Epithelial cell of prostate (primary cell): Measurements from ENCODE around the gene ARMC9.
"Not testable (repeated sequence)": the region's sequence is repeated elsewhere in the genome, so short reads cannot be mapped to it uniquely, and the experiment has no call there.

ENCODE experiments used
- DNase-seq: peaks from one replicate; pipeline ENCODE4 v3.0.0-alpha.2; 2011; ENCODE audit warnings: low read depth, low spot score
- H3K27ac ChIP-seq: fragments of 450-650 bp; 2 replicates; pipeline ENCODE4 v1.5.1; 2017; ENCODE audit warnings: mild to moderate bottlenecking

ARMC9 gene

DNA sequence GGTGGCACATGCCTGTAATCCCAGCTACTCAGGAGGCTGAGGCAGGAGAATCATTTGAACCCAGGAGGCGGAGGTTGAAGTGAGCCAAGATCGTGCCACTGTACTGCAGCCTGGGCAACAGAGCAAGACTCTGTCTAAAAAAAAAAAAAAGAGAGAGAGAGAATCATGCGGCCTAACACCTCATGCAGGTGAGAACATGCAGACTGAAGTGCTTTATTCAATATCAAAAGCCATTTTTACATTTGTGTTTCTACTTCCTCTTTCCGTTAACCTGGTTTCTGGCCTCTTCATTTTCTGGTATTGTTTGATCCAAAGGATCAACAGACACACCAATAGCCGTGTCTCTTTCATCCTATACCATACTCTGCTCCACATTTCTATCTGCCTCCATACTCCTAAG, 19.6 kb upstream of the ARMC9 start:
- not testable (repeated sequence) for DNase-seq, H3K27ac ChIP-seq

- no peak overlapping the region for H3K27ac ChIP-seq
Observed at GRCh38 chr2:231181860-231182512, 16.4 kb upstream of the ARMC9 start.

GRCh38 chr2:231182513-231182899, 15.9 kb upstream of the ARMC9 start:
- no peak for DNase-seq
- no peak overlapping the region for H3K27ac ChIP-seq

More at GRCh38 chr2:231181860-231182512, 16.4 kb upstream of the ARMC9 start:
- no peak for DNase-seq

- DNase-seq, result no peak
- no peak overlapping the region for H3K27ac ChIP-seq
Observed at GRCh38 chr2:231183851-231184250, 14.6 kb upstream of the ARMC9 start.

DNA sequence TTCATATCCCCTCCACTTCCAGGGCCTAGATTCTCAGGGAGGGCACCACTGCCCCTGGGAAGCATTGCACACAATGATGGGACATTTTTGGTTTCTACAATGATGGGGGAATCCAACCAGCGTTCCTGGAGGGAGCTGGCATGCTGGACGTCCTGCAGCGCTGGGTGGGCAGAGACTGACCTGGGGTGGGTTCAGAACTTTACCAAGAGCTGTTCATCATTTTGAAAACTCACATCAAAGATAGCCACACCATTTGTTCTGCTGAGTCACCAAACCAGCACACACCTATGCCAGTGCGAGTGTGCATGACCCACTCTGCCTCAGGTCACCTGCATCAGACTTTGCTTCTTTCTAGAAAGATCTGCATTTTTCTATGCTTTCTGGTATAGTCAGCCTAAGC, 14.1 kb upstream of the ARMC9 start:
- H3K27ac ChIP-seq, result no peak overlapping the region
- DNase-seq, result no peak

GRCh38 chr2:231185050-231185725, 13.2 kb upstream of the ARMC9 start:
- DNase-seq, result no peak
- no peak overlapping the region for H3K27ac ChIP-seq

DNA sequence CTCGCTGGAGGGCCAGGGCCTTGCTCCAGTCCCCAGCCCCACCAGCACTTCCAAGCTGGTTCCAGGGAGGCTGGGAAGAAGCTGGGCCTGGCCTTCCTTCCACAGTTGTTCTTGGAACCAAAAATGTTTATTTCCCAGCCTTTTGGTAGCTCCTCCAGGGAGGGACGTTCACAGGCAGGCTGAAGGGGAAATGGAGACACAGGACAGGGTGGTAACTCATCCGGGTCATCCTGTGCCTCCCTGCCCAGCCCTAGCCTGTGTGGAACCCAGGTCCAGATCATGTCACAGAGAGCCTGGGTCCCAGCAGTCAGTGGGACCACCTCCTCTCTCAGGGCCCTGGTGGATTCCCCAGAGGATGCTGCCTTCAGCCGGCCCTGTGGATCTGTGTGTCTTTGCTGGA, 12.5 kb upstream of the ARMC9 start:
- no peak for DNase-seq
- H3K27ac ChIP-seq, result no peak overlapping the region

DNA sequence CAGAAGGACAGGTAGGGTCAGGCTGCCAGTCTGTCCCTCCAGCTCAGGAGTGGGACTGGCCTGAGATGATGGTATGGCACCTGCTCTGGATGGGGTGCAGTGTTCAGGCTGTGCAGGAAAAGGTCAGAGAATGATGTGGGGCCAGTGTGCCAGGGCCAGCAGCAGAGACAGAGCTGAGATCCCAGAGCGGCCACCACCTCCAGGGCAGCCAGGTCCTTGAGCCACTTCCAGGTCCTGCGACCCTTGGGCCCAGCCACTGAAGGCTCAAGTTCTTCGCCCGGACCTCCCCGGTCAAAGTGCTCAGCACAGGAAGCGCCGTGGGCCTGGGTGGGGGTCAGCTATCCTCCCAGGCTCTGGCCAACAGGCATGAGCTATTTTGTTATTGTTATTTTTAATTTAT, 12.1 kb upstream of the ARMC9 start:
- no peak overlapping the region for H3K27ac ChIP-seq
- no peak for DNase-seq

- no peak overlapping the region for H3K27ac ChIP-seq
- no peak for DNase-seq
Observed at GRCh38 chr2:231187736-231188505, 10.5 kb upstream of the ARMC9 start.

GRCh38 chr2:231188506-231189170, 9.8 kb upstream of the ARMC9 start:
- no peak for DNase-seq
- H3K27ac ChIP-seq, result no peak overlapping the region

- H3K27ac ChIP-seq, result no peak overlapping the region
- no peak for DNase-seq
Observed at GRCh38 chr2:231189171-231189530, 9.3 kb upstream of the ARMC9 start.

- no peak overlapping the region for H3K27ac ChIP-seq
- DNase-seq, result no peak
Observed at GRCh38 chr2:231189571-231190495, 8.6 kb upstream of the ARMC9 start.

DNA sequence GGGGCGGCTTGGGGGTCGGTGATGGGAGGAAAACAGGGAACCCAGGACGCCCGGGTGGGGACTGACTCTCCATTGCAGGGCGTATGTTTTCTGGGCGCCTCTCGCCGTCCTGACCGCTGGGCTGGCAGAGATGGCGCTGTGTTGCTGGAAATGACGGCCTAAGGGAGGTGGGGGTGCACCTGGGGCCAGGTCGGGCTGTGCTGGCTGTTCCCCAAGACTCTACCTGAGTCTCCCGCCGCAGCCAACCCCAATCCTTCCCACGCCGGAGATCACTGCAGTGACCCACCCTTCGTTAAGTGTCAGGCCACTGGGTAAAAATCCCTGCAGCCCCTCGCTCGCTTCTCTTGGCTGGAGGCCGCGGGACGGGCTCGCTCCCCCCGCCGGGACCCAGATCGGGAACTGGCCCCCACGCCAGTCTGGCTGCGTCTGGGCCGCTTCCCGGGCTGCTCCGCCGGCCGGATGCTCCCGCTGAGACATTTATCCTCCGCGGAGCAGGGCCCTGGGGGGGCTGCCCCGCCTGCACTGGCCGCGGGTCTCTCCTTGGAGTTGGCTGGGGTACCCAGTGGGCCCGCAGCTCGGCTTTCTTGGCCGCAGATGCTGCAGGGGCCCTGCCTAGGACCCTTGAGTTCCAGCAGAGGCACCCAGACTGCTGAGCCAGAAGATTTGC, 7.8 kb upstream of the ARMC9 start:
- no peak overlapping the region for H3K27ac ChIP-seq
- no peak for DNase-seq

DNA sequence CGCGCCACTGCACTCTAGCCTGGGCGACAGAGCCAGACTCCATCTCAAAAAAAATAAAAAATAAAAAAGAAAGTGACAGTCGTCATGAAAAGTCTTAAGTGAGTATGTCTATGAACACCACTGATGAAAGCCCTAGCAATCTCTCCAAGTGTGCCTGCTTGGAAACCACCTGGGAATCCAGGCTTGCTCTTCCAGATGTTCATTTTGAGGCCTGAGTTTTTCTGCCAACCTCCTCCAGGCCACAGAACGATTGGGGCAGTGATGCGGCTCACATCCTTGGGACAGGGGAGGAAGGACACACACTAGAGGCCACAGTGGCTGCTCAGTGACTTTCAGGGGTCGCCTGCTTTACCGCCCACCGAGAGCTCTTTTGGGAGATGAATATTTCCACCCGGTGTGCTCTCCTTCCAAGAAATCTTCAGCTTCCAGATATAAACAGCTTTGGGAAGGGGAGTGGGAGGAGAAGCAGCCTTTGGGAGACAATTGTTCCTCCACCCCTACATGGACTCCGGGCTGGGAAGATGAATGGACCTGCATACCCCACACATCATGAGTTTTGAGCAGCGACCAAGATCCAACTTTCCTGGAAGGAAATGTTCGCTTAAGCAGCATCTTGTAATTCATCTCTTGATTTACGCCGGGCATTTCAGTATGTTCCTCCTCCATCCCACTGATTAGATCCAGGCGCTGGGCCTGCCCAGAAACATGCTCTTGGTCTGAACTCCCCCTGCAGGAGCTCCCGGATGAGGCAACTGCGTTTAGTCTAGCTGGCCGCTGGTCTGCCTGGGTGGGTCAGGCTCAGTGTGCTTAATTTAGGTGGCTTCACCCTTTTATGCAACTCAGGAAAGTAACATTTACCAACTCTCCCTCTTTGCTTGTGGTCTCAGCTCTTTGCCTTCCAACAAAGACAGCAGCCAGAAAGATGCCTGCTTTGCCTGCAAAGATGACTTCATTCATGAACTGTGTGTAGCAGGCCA, 6.2 kb upstream of the ARMC9 start:
- no peak for DNase-seq
- no peak overlapping the region for H3K27ac ChIP-seq

GRCh38 chr2:231193216-231193615, 5.2 kb upstream of the ARMC9 start:
- H3K27ac ChIP-seq, result no peak overlapping the region
- DNase-seq, result no peak

GRCh38 chr2:231196592-231196991, 1.8 kb upstream of the ARMC9 start:
- H3K27ac ChIP-seq, result no peak overlapping the region
- no peak for DNase-seq

- not testable (repeated sequence) for H3K27ac ChIP-seq, DNase-seq
Observed at GRCh38 chr2:231197196-231197595, 1.2 kb upstream of the ARMC9 start.

- DNase-seq, result no peak
- H3K27ac ChIP-seq, result peak overlapping the region; percentile 60
Observed at GRCh38 chr2:231197706-231198290, 633 bp upstream of the ARMC9 start.
